Effector CD4-positive, alpha-beta T cell (primary cell): ENCODE results near the gene GABPA.

Experiments used
- DNase-seq: peaks from one replicate; pipeline ENCODE4 v3.0.0-alpha.2; 2020

Gene GABPA

GRCh38 chr21:25813917-25814316 is 79.1 kb downstream of the GABPA start:
- no peak for DNase-seq

- DNase-seq, result no peak
Observed at GRCh38 chr21:25818121-25818520, 83.3 kb downstream of the GABPA start.

- no peak for DNase-seq
Observed at GRCh38 chr21:25818551-25818950, 83.8 kb downstream of the GABPA start.
